PFSK-1 (cell line): ENCODE measurements around the gene NAA16.

ENCODE experiments used
- FOXP2 ChIP-seq: optimal IDR thresholded peaks from 2 replicates; pipeline ENCODE3; 2011; ENCODE audit warnings: borderline replicate concordance, control low read depth, inconsistent platforms; ENCODE audit not compliant: insufficient read depth; ENCODE audit errors: extremely low read length, extremely low read depth
- POLR2AphosphoS5 ChIP-seq: IDR thresholded peaks from 2 replicates; pipeline ENCODE4 v1.6.1; 2012; ENCODE audit warnings: low read depth, mild to moderate bottlenecking, control low read depth, low read length, moderate library complexity
- REST ChIP-seq, 2 experiments: IDR thresholded peaks; 2 replicates each; pipeline versions ENCODE4 v1.6.1 to v1.8.0; 2011 to 2012; ENCODE audit warnings: low read depth in 2 of 2, low read length in 2 of 2, control low read depth in 1 of 2, inconsistent platforms in 1 of 2, mild to moderate bottlenecking in 1 of 2, moderate library complexity in 1 of 2; ENCODE audit not compliant: insufficient read depth in 1 of 2
- SIN3A ChIP-seq: IDR thresholded peaks from 2 replicates; pipeline ENCODE4 v1.6.1; 2012; ENCODE audit warnings: mild to moderate bottlenecking, low read length, moderate library complexity, borderline replicate concordance; ENCODE audit not compliant: insufficient read depth
- TAF1 ChIP-seq: IDR thresholded peaks from 2 replicates; pipeline ENCODE4 v1.6.1; 2012; ENCODE audit warnings: low read length, control low read depth, borderline replicate concordance; ENCODE audit not compliant: insufficient read depth

NAA16 gene

GRCh38 chr13:41383386-41383785 lies 72.3 kb downstream of the NAA16 start:
- TF ChIP-seq TAF1: no peak
- TF ChIP-seq FOXP2: no peak
- no peak for TF ChIP-seq REST (IDR thresholded peaks at IDR 0.05; ENCODE audit: insufficient read depth in 1 of 2, low read depth in 2 of 2, low read length in 2 of 2)
- TF ChIP-seq SIN3A: no peak

- TF ChIP-seq FOXP2 (no peak), TAF1 (no peak), REST (IDR thresholded peaks at IDR 0.05; ENCODE audit: insufficient read depth in 1 of 2, low read depth in 2 of 2, low read length in 2 of 2) (no peak), POLR2AphosphoS5 (no peak), SIN3A (no peak)
Measured at GRCh38 chr13:41384749-41385503, 73.9 kb downstream of the NAA16 start.

GRCh38 chr13:41386211-41386610 lies 75.1 kb downstream of the NAA16 start:
- TF ChIP-seq REST (IDR thresholded peaks at IDR 0.05; ENCODE audit: insufficient read depth in 1 of 2, low read depth in 2 of 2, low read length in 2 of 2): no peak
- TF ChIP-seq POLR2AphosphoS5: no peak
- no peak for TF ChIP-seq FOXP2
- no peak for TF ChIP-seq TAF1

GRCh38 chr13:41387576-41387975 lies 76.5 kb downstream of the NAA16 start:
- TF ChIP-seq TAF1: no peak
- TF ChIP-seq POLR2AphosphoS5: no peak
- no peak for TF ChIP-seq FOXP2
- no peak for TF ChIP-seq REST (IDR thresholded peaks at IDR 0.05; ENCODE audit: insufficient read depth in 1 of 2, low read depth in 2 of 2, low read length in 2 of 2)
- TF ChIP-seq SIN3A: no peak
